SKM-1 treated with dmso at 0.1 percent for 144 hours (cell line): ENCODE results near the gene GADD45G.
A peak's percentile ranks its signal among the peaks of the same experiment; 100 is the strongest.

Experiments used
- DNase-seq: peaks from one replicate; lab custom pipeline; 2025; ENCODE audit not compliant: unreplicated experiment; lab: John Stamatoyannopoulos, UW

GADD45G gene

GRCh38 chr9:89604729-89605464, at the start of gene GADD45G:
Gene GADD45G (plus strand): TSS chr9:89605012. CDS start chr9:89605122, 110 bp downstream.
- peak; percentile 12 for DNase-seq

- DNase-seq, result no peak
These were observed 49.8 kb upstream of the GADD45G start for GRCh38 chr9:89555036-89555415.

GRCh38 chr9:89555451-89556375, 49.1 kb upstream of the GADD45G start:
- DNase-seq, result peak; percentile 18

- DNase-seq, result no peak
These were observed 46.5 kb upstream of the GADD45G start for GRCh38 chr9:89558196-89558899.

GRCh38 chr9:89558948-89559347, 45.9 kb upstream of the GADD45G start:
- no peak for DNase-seq

GRCh38 chr9:89562186-89562814, 42.5 kb upstream of the GADD45G start:
- no peak for DNase-seq

- no peak for DNase-seq
These were observed 41.1 kb upstream of the GADD45G start for GRCh38 chr9:89563571-89564345.

GRCh38 chr9:89564346-89564878, 40.4 kb upstream of the GADD45G start:
- no peak for DNase-seq

GRCh38 chr9:89567649-89568048, 37.2 kb upstream of the GADD45G start:
- DNase-seq, result no peak

- no peak for DNase-seq
These were observed 30.5 kb upstream of the GADD45G start for GRCh38 chr9:89574309-89574708.

- DNase-seq, result no peak
These were observed 28.4 kb upstream of the GADD45G start for GRCh38 chr9:89576404-89576839.

- DNase-seq, result no peak
These were observed 27.4 kb upstream of the GADD45G start for GRCh38 chr9:89577363-89577762.

GRCh38 chr9:89579741-89580385, 24.9 kb upstream of the GADD45G start:
- DNase-seq, result no peak

GRCh38 chr9:89586311-89586710, 18.5 kb upstream of the GADD45G start:
- no peak for DNase-seq

GRCh38 chr9:89588271-89588879, 16.4 kb upstream of the GADD45G start:
- no peak for DNase-seq

- no peak for DNase-seq
These were observed 14.4 kb upstream of the GADD45G start for GRCh38 chr9:89590415-89590814.

- no peak for DNase-seq
These were observed 13.3 kb upstream of the GADD45G start for GRCh38 chr9:89591274-89592212.
